KG1 (cell line): ENCODE measurements around the gene MACF1.

Experiments used
- DNase-seq: peaks from one replicate; lab custom pipeline; 2025; lab: John Stamatoyannopoulos, UW

MACF1 gene

DNA sequence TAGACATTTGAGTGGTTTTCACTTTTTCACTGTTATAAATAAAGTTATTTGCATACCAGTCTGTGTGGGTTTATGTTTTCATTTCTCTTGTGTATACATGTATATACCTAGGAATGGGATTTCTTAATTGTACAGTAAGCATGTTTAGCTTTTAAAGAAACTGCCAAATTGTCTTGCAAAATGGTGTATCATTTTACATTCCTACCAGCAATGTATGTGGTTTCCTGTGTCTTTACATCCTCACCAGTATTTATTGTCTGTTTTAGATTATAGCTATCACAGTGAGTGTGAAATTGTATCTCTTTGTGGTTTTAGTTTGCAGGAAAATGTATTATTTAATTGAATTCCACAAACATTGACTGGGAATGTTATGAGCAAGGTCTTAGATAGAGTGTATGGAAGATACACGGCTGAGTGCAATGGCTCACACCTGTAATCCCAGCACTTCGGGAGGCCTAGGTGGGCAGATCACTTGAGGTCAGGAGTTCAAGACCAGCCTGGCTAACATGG, 57.3 kb downstream of the MACF1 start:
- no peak for DNase-seq

GRCh38 chr1:39262802-39263201, 58.3 kb downstream of the MACF1 start:
- DNase-seq, result no peak

DNA sequence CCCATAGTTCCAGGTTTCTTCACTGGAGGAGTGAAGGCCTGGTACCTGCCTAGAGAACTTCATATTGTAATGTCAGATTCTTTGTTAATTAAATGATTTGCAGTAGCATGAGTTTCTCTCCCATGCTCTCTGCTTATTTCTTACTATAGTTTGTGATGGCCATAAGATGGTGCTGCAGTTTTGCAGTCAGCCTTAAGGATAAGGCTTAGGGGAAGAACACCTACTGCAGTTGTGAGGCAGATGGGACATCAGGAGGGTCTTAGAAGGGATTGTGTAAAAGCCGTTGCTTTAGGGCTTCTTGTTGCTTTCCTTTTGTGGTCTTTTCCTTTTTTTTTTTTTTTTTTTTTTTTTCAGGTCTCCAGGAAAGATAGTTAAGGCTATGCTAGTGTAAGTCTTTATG, 61.8 kb downstream of the MACF1 start:
- no peak for DNase-seq

- DNase-seq, result no peak
Observed at GRCh38 chr1:39266792-39267191, 62.3 kb downstream of the MACF1 start.

- no peak for DNase-seq
Observed at GRCh38 chr1:39268112-39268581, 63.7 kb downstream of the MACF1 start.

GRCh38 chr1:39268906-39269305, 64.4 kb downstream of the MACF1 start:
- DNase-seq, result no peak

DNA sequence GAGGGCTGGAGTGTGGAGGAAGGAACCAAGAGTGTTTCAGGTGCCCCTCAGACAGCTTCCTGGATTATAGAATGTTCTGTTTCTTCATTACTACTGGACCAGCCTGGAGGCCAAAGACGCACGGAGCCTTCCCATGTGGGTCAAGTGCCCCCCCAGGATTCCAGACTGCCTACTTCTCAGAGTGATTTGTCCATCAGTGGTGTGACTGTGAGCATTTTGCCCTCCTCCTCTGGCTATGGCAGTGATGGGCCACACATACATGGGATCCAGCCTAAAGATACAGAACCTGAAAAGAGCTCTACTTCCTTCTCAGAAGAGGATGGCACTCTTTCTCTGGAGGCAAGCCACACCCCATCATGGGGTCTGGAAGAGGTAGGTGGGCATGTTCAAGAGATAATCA, 64.9 kb downstream of the MACF1 start:
- DNase-seq, result no peak

GRCh38 chr1:39269791-39270342, 65.4 kb downstream of the MACF1 start:
- DNase-seq, result no peak

DNA sequence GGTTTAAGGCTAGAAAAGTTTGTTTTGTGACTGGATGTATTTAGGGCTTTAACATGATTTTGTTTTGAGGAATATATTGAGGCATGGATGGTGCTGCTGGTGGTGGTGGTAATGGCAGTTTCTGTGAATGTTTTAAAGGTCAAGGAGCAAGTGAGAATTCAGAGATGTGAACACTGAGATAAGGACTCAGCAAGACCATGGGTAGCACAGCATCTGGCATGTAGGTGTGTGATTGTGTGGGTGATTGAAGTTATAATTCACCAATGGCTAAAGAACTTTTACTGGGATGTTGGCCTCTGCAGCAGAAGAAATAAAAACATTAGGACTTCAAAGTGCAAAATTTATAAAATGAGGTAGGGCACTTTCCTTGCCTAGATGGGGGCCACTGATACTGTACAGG, 65.9 kb downstream of the MACF1 start:
- DNase-seq, result no peak

GRCh38 chr1:39272027-39272797, 67.7 kb downstream of the MACF1 start:
- DNase-seq, result no peak

- no peak for DNase-seq
Observed at GRCh38 chr1:39272798-39273469, 68.4 kb downstream of the MACF1 start.

DNA sequence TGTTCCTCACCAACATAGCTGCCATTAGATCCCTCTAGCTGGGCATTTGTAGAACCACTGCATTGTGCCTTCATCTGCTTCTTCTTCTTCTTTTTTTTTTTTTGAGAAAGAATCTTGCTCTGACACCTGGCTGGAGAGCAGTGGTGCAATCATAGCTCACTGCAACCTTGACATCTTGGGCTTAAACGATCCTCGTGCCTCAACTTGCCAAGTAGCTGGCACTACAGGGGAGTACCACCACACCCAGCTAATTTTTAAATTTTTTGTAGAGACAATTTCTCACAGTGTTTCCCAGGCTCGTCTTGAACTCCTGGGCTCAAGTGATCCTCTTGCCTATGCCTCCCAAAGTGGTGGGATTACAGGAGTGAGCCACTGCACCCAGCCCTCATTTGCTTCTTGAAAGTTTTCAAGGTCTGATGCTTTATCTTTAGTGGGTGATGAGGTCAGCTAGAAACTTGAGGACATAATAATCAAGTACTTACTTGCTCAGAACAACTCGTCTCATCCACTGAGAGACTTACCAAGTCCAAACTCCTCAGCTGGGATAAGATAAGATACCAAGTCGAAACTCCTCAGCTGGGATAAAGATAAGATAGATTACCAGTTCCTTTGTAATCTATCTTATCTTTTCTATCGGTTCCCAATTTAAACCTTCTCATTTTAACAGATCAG, 71.5 kb downstream of the MACF1 start:
- no peak for DNase-seq

- DNase-seq, result no peak
Observed at GRCh38 chr1:39277879-39278278, 73.4 kb downstream of the MACF1 start.

DNA sequence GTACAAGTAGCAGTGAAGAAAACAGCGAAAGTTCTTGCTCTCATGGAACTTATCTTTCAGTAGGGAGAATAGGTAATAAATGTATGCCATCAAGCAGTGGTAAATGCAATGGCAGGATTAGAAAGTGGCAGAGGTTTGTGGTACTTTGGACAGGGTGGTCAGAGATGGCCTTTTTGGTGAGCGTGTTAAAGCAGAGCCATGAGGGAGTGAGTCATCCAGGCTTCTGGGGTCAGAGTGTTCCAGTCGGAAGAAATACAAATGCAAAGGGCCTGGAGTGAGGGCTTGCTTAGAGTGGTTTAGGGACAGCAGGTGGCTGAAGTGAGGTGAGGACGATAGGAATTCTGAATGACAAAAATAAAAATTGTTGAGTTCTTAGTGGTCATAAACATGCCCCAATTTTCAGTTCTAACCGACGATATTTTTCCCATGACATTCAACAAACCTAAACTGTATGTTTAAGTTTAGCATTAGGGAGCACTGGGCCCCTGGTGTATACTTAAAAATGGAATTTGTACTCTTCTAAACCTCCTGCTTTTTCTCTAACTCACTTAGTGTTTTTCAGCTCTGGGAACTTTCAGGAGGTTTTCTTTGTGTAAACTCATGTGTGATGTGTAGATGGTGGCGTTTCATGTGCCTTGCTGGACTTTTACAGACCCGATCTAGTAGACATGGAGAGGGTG, 78.2 kb downstream of the MACF1 start:
- DNase-seq, result no peak

DNA sequence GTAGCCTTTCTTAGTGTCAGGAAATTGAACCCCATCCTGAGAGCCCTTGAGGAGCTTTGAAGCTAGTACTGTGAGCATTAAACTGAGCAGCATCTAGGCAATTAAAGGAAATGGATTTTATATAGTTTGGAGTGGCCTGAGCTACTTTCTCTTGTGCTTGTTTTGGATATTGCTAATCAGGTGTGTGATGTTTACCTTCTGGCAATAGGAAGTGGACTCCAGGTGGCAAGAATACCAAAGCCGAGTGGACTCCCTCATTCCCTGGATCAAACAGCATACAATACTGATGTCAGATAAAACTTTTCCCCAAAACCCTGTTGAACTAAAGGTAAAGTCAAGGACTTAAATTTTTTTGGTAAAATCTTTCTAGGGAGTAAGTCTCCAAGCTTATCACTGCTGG, 79.4 kb downstream of the MACF1 start:
- no peak for DNase-seq

GRCh38 chr1:39287541-39287940, 83.0 kb downstream of the MACF1 start:
- DNase-seq, result no peak

DNA sequence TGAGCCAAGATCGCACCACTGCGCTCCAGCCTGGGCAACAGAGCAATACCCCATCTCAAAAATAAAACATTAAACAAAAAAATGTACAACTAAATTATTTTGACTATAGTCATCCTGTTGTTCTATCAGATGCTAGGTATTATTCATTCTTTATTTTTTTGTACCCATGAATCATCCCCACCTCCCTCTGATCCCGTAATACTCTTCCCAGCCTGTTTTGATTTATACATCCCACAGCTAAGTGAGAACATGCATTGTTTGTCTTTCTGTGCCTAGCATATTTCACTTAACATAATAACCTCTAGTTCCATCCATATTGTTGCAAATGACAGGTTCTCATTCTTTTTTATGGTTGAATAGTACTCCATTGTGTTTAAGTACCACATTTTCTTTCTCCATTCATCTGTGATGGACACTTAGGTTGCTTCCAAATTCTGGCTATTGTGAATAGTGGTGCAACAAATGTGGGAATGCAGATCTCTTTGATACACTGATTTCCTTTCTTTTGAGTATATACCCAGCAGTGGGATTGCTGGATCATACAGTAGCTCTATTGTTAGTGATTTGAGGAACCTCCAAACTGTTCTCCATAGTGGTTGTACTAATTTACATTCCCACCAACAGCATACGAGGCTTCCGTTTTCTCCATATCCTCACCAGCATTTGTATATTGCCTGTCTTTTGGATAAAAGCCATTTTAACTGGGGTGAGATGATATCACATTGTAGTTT, 84.4 kb downstream of the MACF1 start:
- DNase-seq, result no peak

- DNase-seq, result no peak
Observed at GRCh38 chr1:39292401-39292800, 87.9 kb downstream of the MACF1 start.

DNA sequence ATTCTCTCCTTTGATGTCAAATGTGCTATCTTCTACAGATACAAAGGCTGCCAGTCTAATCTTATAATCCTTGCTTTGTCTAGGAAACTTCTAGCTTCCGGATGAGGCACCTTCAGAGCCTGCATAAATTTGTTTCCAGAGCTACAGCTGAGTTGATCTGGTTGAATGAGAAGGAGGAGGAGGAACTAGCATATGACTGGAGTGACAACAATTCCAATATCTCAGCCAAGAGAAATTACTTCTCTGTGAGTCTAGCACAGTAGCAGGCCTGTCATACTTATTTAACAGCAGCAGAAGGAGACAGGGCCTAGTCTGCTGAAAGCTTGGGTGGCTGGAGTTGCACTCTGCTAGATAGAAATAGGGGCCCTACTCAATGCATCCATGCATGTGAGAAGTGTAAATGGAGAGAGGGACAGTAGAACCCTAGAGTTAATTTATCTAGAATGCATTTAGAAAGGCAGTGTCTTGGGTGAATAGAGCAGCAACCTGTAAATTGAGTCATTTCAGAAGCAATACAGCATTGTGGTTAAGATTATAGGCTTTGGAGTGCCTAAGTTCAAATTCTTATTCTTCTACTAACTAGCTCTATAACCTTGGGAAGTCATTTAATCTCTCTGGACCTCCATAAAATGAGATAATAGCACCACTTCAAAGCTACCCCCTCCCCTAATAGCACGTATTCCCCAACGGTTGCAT, 89.0 kb downstream of the MACF1 start:
- no peak for DNase-seq

DNA sequence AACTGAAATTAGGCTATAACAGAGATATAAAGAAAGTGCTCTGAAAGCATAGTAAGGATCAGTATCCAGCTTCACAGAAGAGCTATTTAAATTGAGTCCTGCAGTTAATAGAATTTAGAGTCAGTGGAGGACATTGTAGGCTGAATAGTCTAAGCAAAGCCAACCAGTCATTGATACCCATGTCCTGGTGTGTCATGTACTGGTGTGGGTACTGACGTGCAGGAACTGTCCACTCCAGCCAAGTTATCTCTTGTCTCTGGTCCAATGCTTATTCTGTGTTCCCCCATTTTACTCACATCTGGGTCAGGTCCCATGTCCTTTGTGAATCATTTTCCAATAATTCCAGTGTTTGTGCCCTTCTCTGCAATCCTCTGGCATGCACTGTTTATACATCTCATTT, 90.0 kb downstream of the MACF1 start:
- DNase-seq, result no peak

DNA sequence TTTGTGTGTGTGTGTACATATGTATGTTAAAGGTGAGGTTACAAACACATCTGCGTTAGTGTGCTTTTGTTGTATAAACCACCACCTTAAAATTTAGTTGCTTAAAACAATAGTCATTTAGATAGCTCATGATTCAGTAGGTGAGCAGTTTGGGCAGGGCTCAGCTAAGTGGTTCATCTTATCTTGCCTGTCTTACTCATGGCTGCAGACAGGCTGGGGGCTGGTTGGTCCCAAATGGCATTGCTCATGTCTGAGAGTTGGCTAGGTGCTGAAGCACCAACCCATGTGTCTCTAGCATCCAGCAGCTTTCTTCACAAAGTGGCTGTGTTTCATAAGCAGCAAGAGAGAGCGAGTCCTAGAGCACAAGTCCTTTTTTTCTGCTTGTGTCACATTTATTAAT, 91.4 kb downstream of the MACF1 start:
- no peak for DNase-seq
